Activated CD4-positive, alpha-beta T cell treated with anti-CD3 and anti-CD28 coated beads, Interleukin-10, Interleukin-2, amounts not matched to agents 100 ng/mL and 50 ng/mL, durations not matched to agents 16 hours and 8 hours (primary cell): ENCODE results near the gene SMARCD2.

Experiments used
- DNase-seq: peaks from one replicate; pipeline ENCODE4 v3.0.0-alpha.2; 2020

Gene SMARCD2

DNA sequence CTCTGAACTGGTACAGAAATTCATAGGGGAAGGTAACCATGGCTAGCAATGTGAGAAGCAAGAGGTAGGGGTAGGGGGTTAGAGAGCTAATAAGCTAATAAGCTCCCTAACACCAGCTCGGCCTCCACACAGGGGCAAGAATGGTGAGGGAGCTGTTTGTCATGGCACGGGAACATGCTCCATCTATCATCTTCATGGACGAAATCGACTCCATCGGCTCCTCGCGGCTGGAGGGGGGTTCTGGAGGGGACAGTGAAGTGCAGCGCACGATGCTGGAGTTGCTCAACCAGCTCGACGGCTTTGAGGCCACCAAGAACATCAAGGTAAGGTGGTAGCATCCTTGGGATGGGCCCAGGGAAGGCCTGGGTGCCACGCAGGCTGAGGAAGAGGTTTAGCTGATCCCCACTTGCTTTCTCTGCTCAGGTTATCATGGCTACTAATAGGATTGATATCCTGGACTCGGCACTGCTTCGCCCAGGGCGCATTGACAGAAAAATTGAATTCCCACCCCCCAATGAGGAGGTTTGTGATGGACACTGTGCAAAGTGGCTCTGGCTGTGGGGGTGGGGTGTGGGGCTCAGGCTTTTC, 11.5 kb downstream of the SMARCD2 start:
- no peak for DNase-seq

DNA sequence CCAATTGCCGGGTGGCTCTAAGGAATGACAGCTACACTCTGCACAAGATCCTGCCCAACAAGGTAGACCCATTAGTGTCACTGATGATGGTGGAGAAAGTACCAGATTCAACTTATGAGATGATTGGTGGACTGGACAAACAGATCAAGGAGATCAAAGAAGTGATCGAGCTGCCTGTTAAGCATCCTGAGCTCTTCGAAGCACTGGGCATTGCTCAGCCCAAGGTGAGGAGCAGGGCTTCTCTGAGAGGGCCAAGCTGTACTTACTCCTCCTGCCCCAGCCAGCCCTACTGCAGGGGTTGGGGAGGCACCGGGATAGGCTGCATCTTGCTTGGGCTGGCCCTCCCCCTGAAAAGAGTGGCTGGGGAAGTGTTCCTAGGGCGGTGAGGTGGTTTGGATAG, 12.2 kb downstream of the SMARCD2 start:
- no peak for DNase-seq

DNA sequence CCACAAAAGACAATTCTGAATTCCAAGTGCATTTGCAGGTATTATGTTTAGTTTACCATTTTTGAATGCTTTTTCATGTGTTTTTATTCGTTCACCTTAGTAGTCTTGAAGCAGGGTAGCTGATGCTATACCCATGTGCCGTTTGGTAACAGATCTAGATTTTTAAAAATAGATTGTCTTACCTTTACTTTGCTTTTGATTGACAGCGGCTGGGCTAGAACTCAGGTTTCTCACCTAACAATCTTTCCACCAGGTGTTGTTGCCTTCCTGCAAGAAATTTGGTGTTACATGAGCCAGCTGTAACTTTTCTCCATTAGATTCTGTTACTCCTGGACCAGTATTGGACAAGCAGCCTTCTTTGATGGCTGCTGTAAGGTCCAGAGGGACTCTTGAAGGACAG, 13.5 kb downstream of the SMARCD2 start:
- no peak for DNase-seq

DNA sequence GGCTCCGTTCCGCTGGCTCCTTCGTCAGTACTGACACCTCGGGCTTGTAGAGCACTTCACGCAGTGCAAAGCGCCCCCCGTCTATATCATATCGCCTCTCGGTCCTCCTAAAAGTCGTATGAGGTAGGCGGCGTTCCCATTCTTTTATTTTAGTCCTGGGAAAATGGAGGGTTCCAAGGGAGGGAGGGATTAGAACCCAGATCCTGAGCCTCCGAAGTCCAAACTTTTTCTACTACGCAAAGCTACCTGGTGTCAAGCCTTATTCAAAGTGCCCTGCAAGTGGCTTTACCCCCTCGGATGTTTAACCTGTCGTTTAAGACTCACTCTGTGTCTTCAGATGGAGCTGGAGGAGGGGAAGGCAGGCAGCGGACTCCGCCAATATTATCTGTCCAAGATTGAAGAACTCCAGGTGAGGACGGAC, 14.7 kb downstream of the SMARCD2 start:
- DNase-seq, result no peak

DNA sequence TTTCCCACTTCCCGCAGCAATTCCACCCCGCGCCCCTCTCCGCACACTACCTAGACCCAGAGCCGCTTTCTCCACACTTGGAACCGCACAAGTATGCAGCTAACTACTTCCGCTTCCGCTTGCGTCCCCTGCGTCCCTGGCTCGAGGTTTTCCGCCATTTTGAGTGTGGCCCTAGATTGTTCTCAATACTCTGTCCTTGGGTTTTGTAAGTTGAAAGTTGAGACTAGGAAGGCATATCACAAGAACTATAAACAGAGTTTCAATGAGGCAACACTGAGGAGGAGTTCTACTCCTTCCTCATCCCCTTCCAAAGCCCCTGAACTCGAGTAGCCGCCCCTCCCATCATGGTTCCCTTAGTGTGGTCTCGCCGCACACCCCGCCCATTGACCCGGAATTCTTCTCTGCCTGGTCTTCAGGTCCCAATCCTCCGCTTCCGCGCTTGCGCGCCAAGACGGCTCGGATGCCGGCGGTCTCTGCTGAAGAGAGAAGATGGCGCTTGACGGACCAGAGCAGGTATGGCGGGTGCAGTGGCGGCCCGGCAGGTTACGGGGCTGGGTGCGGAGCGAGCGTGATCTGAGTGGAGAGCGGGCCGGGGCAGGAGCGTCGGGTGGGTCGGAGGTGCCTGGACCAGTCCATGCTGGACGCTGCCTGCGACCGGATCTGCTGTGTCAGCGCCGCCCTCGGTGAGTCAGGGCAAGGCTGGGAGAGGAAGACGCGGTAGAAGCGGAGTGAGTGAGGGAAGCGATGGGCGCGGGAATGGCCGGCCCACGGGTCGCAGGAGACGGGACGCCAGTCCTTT, 15.3 kb downstream of the SMARCD2 start, which contains the start of the genes FTSJ3 and PSMC5:
Gene FTSJ3 (minus strand): TSS at position 662 of the 799 bp plus-strand sequence. CDS start 761 bp downstream, outside the sequence.
Gene PSMC5 (plus strand): TSS at position 430 of the 799 bp plus-strand sequence. CDS start 60 bp downstream, at position 490.
- DNase-seq, result peak; percentile 97

DNA sequence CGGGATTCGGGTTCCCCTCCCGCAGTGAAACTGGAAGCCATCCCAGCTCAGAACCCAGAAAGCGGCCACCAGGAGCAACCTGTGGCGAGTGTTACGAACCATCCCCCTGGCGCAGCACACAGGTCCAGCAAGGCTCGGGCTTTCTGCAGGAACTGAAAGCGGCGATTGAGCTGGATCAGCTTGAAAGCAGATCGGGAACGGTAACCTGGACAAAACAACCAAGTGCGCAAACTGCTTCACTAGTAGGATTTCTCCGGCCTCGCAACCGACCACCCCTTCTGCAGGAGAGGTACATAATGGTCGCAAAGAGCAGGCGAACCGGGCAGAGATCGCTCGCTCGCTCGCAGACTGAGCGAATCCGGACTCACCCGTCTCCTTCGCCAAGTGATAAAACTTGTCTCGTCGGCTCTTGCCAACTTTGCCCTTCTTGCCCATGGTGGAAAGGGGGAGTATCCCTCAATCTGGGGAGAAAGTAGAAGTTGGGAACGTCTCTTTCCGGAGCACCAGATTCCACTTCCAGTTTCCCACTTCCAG, 15.9 kb downstream of the SMARCD2 start:
- DNase-seq, result no peak

DNA sequence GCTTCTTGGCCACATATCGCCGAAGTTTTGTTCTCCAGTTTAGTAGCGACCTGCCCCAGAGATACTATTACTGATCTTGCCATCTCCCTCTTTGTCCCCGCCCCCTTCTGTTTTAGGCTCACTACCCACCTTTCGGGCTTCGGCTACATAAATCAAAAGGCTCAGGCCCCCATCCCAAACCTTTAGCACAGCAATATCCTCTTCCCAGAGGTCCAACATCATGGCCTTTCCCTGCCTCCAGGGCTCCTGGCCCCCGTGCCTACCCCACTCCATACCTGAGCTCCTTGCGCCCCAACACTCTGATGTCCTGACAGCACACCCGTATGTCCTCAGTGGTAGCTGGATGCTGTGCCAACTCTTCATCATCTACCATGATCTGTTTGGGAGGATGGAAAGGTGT, 18.1 kb downstream of the SMARCD2 start:
- DNase-seq, result no peak

DNA sequence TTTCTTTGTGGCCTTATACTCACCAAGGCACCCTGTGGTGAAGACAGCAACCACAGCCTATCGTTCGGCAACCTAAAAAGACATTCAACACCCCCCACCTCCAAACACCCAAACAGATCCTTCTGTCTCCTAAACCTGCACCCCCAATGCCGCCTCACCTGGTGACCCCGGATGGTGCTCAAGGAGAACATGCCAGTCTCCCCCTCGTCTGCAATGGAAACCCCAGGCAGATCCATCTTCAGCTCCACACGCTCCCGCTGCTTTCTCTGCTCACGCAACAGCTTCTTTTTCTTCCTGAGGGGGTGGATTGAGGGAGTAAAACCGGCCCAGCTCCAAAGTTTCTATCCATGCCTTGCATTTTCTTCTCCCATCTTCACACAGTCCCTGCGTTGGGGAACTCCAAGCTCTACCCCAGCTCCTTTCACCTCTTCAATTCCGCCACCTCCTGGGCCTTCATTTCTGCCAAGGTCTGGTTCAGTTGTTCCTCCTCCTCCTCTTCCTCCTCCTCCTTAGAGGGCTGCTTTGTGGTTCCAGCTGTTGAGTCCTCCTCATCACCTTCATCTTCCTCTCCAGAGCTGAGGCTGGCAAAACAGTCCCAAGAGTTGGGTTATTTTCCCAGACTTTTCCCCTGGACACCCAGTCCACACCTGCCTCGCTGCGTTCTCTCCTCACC, 18.7 kb downstream of the SMARCD2 start:
- no peak for DNase-seq

DNA sequence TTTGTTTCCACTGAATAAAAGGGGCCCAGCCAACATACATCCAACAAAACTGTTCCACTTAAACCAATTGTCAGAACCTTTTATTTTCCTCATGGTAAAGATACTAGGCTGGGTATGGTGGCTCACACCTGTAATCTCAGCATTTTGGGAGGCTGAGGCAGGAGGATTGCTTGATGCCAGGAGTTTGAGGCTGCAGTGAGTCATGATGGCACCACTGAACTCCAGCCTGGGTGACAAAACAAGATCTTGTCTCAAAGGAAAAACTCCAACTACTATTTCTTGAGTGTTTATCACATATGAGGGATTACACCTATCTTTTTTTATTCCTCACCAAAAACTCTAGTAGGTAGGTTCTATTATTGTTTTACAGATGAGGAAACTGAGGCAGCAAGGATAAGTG, 19.9 kb downstream of the SMARCD2 start:
- DNase-seq, result no peak

DNA sequence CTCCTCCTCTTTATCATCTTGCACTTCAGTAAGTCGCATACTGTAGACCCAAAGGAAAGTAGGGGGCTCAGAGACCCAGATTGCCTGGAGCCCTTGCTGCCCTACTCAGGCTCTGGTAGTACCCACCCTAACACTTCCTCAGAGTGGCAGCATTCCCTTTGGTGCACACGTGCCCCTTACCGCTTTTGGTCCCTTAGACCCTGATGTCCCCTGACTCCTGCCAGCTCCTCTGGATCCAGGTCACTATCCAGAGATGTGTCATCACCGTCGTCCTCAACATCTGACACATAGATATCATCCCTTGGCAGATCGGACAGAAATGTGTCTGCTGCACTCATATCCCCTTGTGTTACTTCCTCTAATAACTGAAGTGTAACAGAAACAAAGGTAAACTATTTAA, 20.7 kb downstream of the SMARCD2 start:
- no peak for DNase-seq

DNA sequence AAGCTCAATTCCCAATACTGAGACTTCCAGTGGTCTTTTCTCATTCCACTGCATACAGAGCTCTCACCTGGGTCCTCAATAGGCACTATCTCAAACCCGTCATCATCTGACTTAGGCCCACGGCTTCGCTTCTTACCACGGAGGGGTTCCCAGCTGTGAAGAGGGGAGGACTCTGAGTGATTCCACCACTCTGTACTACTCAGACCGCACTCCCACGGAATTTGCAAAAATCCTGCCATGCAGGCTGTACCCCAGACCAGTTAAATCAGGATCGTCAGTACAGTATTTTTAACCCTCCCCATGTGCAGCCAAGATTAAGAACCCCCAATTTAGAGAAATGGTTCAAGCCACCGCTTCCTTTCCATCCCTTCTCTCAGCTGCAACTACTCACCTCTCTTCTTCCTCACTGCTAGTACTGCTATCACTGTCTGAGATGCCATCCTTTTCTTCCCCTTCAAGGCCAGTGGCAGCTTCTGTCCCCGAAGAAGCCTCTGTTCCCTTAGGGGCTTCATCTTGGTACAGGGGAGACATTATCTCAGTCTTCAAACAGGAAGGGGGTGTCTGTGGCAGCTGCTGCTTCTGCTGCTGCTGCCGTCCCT, 21.4 kb downstream of the SMARCD2 start:
- DNase-seq, result no peak

DNA sequence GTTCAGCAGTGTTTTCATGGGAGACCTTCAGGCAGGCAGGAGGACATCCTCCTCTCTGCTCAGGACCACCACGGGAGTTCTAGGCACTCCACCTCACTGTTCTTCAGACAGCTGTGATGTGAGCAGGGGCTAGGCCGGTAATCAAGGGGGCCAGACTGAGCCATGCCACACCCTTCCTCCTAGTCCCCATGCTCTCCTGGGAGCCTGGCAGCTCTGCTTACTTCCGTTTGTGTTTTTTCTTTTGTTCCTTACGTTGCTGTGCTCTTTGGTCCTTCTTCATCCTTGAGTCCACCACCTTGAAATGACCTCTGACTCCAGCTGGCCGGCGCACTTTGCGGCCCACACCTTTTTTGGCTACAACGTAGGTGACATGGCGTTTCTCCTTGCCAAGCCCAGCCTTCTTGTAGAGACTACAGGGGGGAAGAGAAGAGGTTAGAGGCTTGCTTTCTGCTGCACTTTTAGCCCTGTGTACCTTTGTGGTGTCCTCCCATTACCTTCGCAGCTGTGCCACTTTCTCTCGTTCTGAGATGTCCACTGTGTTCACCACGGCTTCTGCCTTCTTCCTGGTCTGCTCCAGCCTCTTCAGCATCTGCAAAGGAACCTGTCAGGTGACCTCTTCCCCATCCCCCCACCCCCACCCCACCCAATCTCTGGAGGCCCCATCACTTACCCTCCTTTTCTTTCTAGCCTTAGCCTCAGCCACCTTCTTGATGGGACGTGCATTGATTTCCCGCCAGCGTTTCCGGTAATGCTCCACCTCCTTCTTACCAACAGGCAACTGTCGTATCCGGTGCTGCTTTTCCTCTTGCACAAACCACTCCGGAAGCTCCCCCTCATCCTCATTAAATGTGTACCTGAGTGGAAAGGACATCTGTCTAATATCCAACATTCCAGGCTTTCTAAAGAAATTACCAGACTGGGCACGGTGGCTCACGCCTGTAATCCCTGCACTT, 22.6 kb downstream of the SMARCD2 start:
- no peak for DNase-seq

DNA sequence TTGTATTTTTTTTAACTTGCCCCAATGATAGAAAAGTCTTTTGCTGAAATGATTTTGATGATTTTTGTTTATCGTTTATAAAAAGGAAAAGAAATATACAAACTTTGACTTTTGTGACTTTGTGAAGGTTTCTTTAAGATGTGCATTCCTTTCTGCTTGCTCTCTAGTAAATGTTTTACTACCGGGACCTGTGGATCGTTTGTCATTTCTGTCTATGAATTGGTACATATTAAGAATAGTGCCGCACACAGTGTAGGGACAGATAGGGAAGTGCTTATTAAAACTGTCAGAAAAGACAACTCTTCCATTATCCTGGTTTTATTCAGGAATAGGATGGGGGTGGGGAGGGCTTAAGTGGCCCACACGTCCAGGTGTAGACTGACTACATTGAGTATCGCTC, 23.4 kb downstream of the SMARCD2 start:
- DNase-seq, result no peak

DNA sequence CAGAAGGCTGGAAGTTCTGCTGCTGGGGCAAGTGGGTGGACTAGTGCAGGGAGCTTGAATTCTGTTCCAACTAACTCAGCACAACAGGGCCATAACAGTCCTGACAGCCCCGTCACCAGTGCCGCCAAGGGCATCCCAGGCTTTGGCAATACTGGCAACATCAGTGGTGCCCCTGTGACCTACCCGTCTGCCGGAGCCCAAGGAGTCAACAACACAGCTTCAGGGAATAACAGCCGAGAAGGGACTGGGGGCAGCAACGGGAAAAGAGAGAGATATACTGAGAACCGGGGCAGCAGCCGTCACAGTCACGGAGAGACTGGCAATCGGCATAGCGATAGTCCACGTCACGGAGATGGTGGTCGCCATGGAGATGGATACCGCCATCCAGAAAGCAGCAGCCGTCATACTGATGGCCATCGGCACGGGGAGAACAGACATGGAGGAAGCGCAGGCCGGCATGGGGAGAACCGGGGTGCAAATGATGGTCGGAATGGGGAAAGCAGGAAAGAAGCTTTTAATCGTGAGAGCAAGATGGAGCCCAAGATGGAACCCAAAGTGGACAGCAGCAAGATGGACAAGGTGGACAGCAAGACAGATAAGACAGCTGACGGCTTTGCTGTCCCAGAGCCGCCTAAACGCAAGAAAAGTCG, 24.6 kb downstream of the SMARCD2 start:
- no peak for DNase-seq

DNA sequence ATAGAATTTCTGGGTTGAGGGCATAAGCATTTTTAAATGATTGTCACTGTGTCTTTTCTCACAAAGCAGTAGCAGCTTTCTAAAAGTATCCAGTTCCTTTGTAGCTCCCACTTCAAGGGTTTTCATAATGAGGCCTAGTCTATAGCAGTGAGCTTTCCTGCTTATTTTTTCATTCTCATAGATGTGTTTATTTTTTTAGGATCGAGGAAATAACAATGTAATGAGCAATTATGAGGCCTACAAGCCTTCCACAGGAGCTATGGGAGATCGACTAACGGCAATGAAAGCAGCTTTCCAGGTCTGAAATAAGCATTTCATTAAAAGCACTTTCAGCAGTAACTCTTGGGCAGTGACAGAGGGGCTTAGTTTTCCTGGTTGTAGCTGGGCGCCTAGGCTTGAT, 25.8 kb downstream of the SMARCD2 start:
- DNase-seq, result no peak

DNA sequence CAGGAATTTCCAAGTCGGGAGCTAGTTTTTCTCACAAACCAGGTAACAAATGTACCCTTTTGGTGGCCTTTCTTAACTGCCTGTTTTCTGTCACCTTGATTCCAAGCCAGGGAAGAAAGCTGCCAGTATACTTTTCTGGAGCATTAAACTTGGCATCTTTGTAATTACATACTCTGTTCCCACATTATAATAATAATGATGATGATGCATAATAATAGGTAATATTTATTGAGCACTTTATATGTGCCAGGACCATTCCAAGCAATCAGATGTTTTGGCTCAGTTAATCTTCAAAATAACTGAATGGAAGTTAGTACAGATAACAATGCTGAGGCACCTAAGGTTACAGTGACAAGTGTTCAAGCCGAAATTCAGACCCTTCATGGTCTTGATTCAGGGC, 26.4 kb downstream of the SMARCD2 start:
- DNase-seq, result no peak

DNA sequence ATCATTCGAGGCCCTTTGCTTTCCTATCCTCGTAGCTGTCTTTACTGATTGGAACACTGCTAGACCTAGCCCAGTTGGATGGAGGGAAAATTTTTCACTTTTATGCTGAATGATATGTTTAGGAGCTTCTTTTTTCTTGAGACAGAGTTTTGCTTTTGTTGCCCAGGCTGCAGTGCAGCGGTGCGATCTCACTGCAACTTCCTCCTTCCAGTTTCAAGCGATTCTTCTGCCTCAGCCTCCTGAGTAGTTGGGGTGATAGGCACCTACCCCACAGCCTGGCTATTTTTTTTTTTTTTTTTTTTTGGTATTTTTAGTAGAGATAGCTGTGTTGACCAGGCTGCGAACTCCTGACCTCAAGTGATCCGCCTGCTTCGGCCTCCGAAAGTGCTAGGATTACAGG, 32.5 kb downstream of the SMARCD2 start:
- no peak for DNase-seq

DNA sequence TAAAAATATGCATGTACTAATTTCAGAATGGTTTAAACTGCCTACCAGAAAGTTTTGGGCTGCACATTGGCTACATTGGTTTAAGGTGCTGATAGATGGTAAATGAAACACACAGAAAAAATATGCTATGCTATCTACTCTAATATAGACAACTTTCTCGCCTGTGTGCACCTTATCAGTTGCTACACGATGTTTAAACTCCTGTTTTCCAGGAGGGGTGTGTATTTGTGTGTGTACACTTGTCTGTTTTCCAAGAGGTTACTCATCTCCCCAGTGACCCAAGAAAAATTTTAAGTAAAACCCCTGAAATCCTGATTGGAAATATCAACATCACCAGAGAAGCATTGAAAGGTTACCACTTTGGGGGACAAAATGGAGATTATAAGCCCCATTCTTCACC, 36.9 kb downstream of the SMARCD2 start:
- no peak for DNase-seq

DNA sequence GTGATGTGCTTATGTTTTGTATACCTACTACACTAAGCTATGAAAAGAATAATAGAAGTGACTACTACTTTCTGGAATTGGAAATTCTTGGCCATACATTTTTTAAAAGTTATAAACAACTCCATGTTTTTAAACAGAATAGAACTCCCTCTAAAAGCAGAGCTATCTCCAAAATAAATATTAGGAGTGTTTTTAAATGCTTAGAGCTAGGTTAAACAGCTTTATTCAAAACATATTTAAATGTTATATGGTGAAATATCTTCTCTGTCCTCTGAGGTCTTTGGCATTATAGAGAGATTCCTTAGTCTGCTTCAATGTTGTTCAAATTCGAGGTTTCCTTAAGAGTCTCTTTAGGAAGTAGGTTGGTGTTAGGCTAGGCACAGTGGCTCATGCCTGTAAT, 38.2 kb downstream of the SMARCD2 start:
- DNase-seq, result no peak

DNA sequence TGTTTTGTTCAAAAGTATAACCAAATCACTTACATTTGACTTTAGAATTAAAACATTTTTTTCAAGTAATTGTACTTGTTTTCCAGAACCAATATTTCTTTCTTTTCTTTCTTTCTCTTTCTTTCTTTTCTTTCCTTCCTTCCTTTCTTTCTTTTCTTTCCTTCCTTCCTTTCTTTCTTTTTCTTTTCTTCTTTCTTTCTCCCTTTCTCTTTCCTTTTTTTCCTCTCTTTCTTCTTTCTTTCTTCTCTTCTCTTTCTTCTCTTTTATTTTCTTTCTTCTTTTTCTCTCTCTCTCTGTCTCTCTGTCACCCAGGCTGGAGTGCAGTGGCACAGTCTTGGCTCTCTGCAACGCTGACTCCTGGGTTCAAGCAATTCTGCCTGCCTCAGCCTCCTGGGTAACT, 41.7 kb downstream of the SMARCD2 start:
- no peak for DNase-seq

DNA sequence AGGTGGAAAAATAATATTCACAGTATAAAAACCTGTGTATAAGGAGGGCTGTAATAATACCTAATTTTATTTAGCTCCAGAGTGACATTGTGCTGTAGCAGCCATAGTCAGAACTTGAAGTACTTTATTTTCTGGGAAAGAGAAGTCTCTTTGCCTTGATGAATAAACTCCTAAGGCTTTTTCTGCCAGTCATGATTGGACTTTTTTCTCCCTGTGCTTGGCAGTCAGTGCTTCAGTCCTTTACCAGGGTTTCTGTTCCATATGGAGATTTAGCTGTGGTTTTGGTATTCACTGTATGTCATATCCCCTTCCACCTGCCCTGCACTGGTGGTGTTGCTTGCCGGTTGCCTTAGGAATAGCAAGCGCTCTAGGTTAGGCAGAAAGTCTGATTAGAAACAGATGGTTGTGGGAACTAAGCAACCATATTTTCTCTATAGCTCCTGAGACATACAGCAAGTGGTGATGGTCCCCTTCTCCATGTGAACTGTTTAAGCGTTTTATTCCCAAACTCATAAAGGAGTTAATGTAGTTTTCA, 43.8 kb downstream of the SMARCD2 start:
- no peak for DNase-seq
